ENCODE results near the gene PARD3B. TPM values are rescaled to one million over a fixed set of nuclear protein-coding genes. Genes with fewer than 3 reads are reported as not detected.

The PARD3B gene
- polyA plus RNA-seq, 3 donors, result not detected

DNA sequence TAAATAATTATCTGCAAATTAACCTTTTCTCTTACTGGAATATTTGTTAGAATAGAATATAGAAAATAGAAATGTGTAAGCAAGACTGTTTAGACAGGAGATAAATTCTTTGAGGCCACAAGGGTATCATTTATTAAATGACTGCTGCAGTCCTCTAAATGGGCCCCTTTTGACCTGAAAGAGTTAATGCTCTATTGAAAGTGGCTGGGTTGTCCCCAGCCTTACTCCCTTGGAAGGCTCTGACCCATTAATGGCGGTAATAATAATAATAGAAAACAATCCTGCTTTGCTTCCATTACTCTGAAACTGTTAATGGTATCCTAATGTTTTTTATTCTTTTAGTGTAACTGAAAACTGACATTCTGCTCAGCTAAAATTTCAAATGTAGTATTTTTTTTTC is 739.1 kb downstream of the PARD3B start:
- no CpG with 5 or more reads among the region's 1 CpG for WGBS (ENCODE audit: insufficient coverage)
- Mint-ChIP-seq H3K9me3 (peaks cover 0 to 5% (median 0%) of the 10 kb centered on the region in 7 donors), H3K4me3 (no peak overlapping the region), H3K4me1 (no peaks in the 10 kb centered on the region), H3K36me3 (no peaks in the 10 kb centered on the region), H3K27ac (no peak overlapping the region), H3K27me3 (ENCODE audit: low read depth in 3 of 3) (peaks cover 1 to 2% (median 1%) of the 10 kb centered on the region in 3 donors)
- Histone ChIP-seq H3K36me3 (replicated peaks in 1 of 2; ENCODE audit: control insufficient read depth in 1 of 2, insufficient read depth in 2 of 2, low read length in 2 of 2) (no peaks in the 10 kb centered on the region), H3K4me3 (replicated peaks in 1 of 3; ENCODE audit: low read depth in 2 of 3, low read length in 3 of 3) (no peak overlapping the region), H2AFZ (ENCODE audit: insufficient read depth, low read depth, low read length, poor library complexity, severe bottlenecking) (no peak overlapping the region), H3K9ac (ENCODE audit: insufficient read depth, low read length, poor library complexity, severe bottlenecking) (no peak overlapping the region), H4K20me1 (ENCODE audit: insufficient read depth, low read length) (no peaks in the 10 kb centered on the region), H3K4me2 (replicated peaks; ENCODE audit: extremely low read depth, low read length, poor library complexity, severe bottlenecking) (no peak overlapping the region), H3K79me2 (ENCODE audit: insufficient read depth, low read length) (no peaks in the 10 kb centered on the region), H3K4me1 (ENCODE audit: control insufficient read depth in 1 of 2, insufficient read depth in 2 of 2, low read length in 2 of 2) (no peaks in the 10 kb centered on the region), H3K27me3 (ENCODE audit: control insufficient read depth in 2 of 2, insufficient read depth in 2 of 2, low read length in 2 of 2) (no peaks in the 10 kb centered on the region), H3K27ac (ENCODE audit: low read depth in 1 of 2, low read length in 2 of 2) (no peak overlapping the region), H3K9me3 (replicated peaks in 1 of 2; ENCODE audit: control insufficient read depth in 1 of 2, insufficient read depth in 1 of 2, low read length in 2 of 2) (no peaks in the 10 kb centered on the region)
- TF ChIP-seq CTCF (IDR thresholded peaks at IDR 0.05), result no peak
- DNase-seq, result no peak
- intact Hi-C loops (cut with micrococcal nuclease), result no loop called here

DNA sequence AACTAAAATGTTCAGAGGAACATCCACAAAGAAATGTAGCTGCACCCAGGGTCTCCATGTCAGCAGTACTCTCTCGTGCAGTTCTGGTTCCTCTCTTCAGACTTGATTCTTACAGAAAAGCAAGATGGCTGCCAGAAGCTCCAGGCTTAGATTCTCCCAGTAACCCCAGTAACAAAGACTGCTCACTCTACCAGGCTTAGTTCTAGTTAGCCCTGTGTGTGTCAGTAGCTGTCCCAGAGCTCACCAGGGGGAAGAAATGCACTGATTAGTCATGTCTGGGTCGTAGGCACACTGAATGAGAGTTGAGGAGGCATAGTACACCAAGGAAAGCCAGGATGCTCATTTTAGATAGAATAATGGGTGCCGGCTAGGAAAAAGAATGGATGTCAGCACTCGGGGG is 742.0 kb downstream of the PARD3B start:
- H4K20me1 ChIP-seq (ENCODE audit: insufficient read depth, low read length), result no peaks in the 10 kb centered on the region
- intact Hi-C loops (cut with micrococcal nuclease), result no loop called here

More for the DNA sequence above, 742.0 kb downstream of the PARD3B start:
- Histone ChIP-seq H3K27me3 (ENCODE audit: control insufficient read depth in 2 of 2, insufficient read depth in 2 of 2, low read length in 2 of 2) (no peaks in the 10 kb centered on the region), H3K9me3 (replicated peaks in 1 of 2; ENCODE audit: control insufficient read depth in 1 of 2, insufficient read depth in 1 of 2, low read length in 2 of 2) (no peaks in the 10 kb centered on the region), H3K27ac (ENCODE audit: low read depth in 1 of 2, low read length in 2 of 2) (no peak overlapping the region), H3K4me3 (replicated peaks in 1 of 3; ENCODE audit: low read depth in 2 of 3, low read length in 3 of 3) (no peak overlapping the region), H2AFZ (ENCODE audit: insufficient read depth, low read depth, low read length, poor library complexity, severe bottlenecking) (no peak overlapping the region), H3K36me3 (replicated peaks in 1 of 2; ENCODE audit: control insufficient read depth in 1 of 2, insufficient read depth in 2 of 2, low read length in 2 of 2) (no peaks in the 10 kb centered on the region), H3K4me1 (ENCODE audit: control insufficient read depth in 1 of 2, insufficient read depth in 2 of 2, low read length in 2 of 2) (no peaks in the 10 kb centered on the region), H3K79me2 (ENCODE audit: insufficient read depth, low read length) (no peaks in the 10 kb centered on the region), H3K4me2 (replicated peaks; ENCODE audit: extremely low read depth, low read length, poor library complexity, severe bottlenecking) (no peak overlapping the region), H3K9ac (ENCODE audit: insufficient read depth, low read length, poor library complexity, severe bottlenecking) (no peak overlapping the region)
- WGBS (ENCODE audit: insufficient coverage), result 83% methylated on average over 4 of the region's 4 CpGs
- Mint-ChIP-seq H3K4me1 (no peaks in the 10 kb centered on the region), H3K27me3 (ENCODE audit: low read depth in 3 of 3) (peaks cover 0 to 1% (median 1%) of the 10 kb centered on the region in 3 donors), H3K36me3 (no peaks in the 10 kb centered on the region), H3K4me3 (no peak overlapping the region), H3K9me3 (peaks cover 0 to 12% (median 4%) of the 10 kb centered on the region in 7 donors), H3K27ac (no peak overlapping the region)
- no peak for DNase-seq
- TF ChIP-seq CTCF (IDR thresholded peaks at IDR 0.05), result no peak

Data from CD14-positive monocyte (primary cell).